Measurements from ENCODE around the gene CACNA2D3.

- TF ChIP-seq POLR2A (IDR thresholded peaks at IDR 0.05): no peak
- no peak for TF ChIP-seq CTCF (IDR thresholded peaks at IDR 0.05)
These were observed 833.1 kb downstream of the CACNA2D3 start for GRCh38 chr3:54955496-54955895.

Measured in tibial nerve (tissue), 3 donors.